SJCRH30 (cell line): ENCODE measurements around the gene EPHB2. TPM values are rescaled to one million over a fixed set of nuclear protein-coding genes. Genes with fewer than 3 reads are reported as not detected.
"Not testable (repeated sequence)": the region's sequence is repeated elsewhere in the genome, so short reads cannot be mapped to it uniquely, and the experiment has no call there.

Experiments
- DNase-seq, 2 experiments: peaks; one replicate each; pipeline ENCODE4 v3.0.0-alpha.2; 2015 to 2020
- H3K27ac ChIP-seq: fragments of 250-450 bp; sonication (Bioruptor Pico); 2 replicates; pipeline ENCODE4 v1.5.1; 2020; ENCODE audit warnings: mild to moderate bottlenecking, moderate library complexity
- H3K27me3 ChIP-seq: fragments of 250-450 bp; sonication (Bioruptor Pico); 2 replicates; pipeline ENCODE4 v1.5.1; 2020; ENCODE audit warnings: mild to moderate bottlenecking, moderate library complexity
- H3K36me3 ChIP-seq: fragments of 250-450 bp; sonication (Bioruptor Pico); 2 replicates; pipeline ENCODE4 v1.5.1; 2020; ENCODE audit warnings: mild to moderate bottlenecking, moderate library complexity
- H3K4me1 ChIP-seq: fragments of 250-450 bp; sonication (Bioruptor Pico); 2 replicates; pipeline ENCODE4 v1.5.1; 2020; ENCODE audit warnings: mild to moderate bottlenecking, moderate library complexity
- H3K4me3 ChIP-seq: fragments of 250-450 bp; sonication (Bioruptor Pico); 2 replicates; pipeline ENCODE4 v1.5.1; 2020; ENCODE audit warnings: mild to moderate bottlenecking, moderate library complexity
- H3K9me3 ChIP-seq: fragments of 250-450 bp; sonication (Bioruptor Pico); replicated peaks from 2 replicates; pipeline ENCODE4 v1.5.1; 2020; ENCODE audit warnings: mild to moderate bottlenecking, moderate library complexity
- total RNA-seq: library from RNA; depleted of rRNA; stranded (reverse); fragments of >200 nt; shearing (Covaris generic); gene quantifications from 2 replicates; pipeline ENCODE4 v1.2.3, GENCODE V29; 2014

Gene EPHB2
- total RNA-seq, 1 experiment from 2014 or later, result 32.4 TPM

DNA sequence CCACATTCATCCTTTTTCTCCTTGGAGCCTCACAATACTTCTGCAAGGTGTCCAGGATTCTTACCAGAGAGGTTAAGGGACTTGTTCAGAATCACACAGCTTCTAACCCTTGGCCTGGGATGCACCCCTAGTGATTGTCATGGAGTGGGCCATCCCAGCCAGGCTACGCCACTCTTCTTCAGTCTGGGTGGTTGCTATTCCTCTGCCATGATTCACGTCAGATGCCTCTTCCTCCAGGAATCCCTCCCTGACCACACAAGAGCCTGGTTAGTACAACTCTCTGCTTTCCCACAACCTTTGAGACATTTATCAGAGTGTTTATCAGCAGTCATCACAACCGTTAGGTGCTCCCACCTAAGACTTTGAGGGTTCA lies 121.8 kb downstream of the EPHB2 start:
- Histone ChIP-seq H3K36me3 (no peaks in the 10 kb centered on the region), H3K9me3 (no peaks in the 10 kb centered on the region), H3K4me3 (no peak overlapping the region), H3K27ac (no peak overlapping the region), H3K4me1 (peaks cover 2% of the 10 kb centered on the region; the same call in 1 of the 2 replicates), H3K27me3 (no peaks in the 10 kb centered on the region)
- DNase-seq, result no peak

DNA sequence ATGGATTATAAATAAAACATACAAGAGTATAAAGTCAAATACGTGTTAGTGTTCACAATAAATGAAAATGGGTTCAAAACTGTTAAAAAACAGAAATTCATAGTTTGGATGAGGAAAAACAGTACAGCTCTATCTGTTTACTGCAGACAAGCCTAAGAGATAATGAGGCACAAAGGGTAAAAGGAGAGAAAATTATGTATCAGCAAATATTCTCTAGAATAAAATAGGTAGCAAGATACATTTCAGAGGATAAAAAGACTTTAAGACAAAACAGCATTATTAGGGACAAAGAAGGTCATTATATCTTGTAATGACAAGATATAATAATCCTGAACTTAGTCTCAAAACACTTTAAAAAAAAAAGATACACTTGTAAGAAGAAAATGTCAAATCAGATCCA lies 123.1 kb downstream of the EPHB2 start:
- Histone ChIP-seq H3K4me3 (no peak overlapping the region), H3K36me3 (no peaks in the 10 kb centered on the region), H3K4me1 (peaks cover 12% of the 10 kb centered on the region), H3K27me3 (no peaks in the 10 kb centered on the region), H3K27ac (no peak overlapping the region), H3K9me3 (no peaks in the 10 kb centered on the region)
- no peak for DNase-seq

GRCh38 chr1:22834420-22834819 lies 123.8 kb downstream of the EPHB2 start:
- H3K36me3 ChIP-seq, H3K4me3 ChIP-seq, H3K9me3 ChIP-seq, H3K27me3 ChIP-seq, H3K27ac ChIP-seq, DNase-seq: not testable (repeated sequence)
- H3K4me1 ChIP-seq, result peaks cover 18% of the 10 kb centered on the region

GRCh38 chr1:22835636-22836319 lies 125.1 kb downstream of the EPHB2 start:
- no peak for DNase-seq
- H3K4me3 ChIP-seq, result no peak overlapping the region
- no peaks in the 10 kb centered on the region for H3K27me3 ChIP-seq
- no peak overlapping the region for H3K27ac ChIP-seq
- no peaks in the 10 kb centered on the region for H3K36me3 ChIP-seq
- H3K4me1 ChIP-seq, result peaks cover 18% of the 10 kb centered on the region
- no peaks in the 10 kb centered on the region for H3K9me3 ChIP-seq

GRCh38 chr1:22836850-22837249 lies 126.2 kb downstream of the EPHB2 start:
- DNase-seq, result no peak
- no peak overlapping the region for H3K4me3 ChIP-seq
- H3K36me3 ChIP-seq, result no peaks in the 10 kb centered on the region
- H3K27me3 ChIP-seq, result no peaks in the 10 kb centered on the region
- H3K9me3 ChIP-seq, result no peaks in the 10 kb centered on the region
- H3K4me1 ChIP-seq, result peaks cover 24% of the 10 kb centered on the region
- no peak overlapping the region for H3K27ac ChIP-seq

DNA sequence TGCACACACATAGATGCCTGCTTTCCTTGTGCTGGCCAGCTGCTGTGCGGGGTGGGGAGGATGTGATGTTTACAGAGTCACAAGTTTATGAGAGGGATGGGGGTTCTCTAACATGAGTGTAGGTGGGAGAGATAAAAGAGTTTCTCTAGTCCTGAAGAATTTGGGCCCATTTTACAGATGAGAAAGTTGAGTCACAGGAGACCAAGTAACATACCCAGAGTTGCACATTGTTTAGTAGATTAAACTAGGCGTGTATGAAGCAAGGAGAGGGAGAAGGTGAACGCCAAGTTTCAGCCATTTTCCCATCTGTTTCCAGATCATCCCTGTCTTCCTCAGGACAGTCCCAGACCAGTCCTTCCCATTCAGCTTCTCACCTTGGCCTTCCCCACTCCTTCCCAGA lies 126.7 kb downstream of the EPHB2 start:
- no peaks in the 10 kb centered on the region for H3K27me3 ChIP-seq
- no peak overlapping the region for H3K4me3 ChIP-seq
- H3K27ac ChIP-seq, result no peak overlapping the region
- no peak for DNase-seq
- H3K9me3 ChIP-seq, result no peaks in the 10 kb centered on the region
- no peaks in the 10 kb centered on the region for H3K36me3 ChIP-seq
- peaks cover 22% of the 10 kb centered on the region for H3K4me1 ChIP-seq

GRCh38 chr1:22838965-22839364 lies 128.3 kb downstream of the EPHB2 start:
- Histone ChIP-seq H3K36me3 (no peaks in the 10 kb centered on the region), H3K27me3 (no peaks in the 10 kb centered on the region), H3K27ac (no peak overlapping the region), H3K4me3 (no peak overlapping the region), H3K9me3 (no peaks in the 10 kb centered on the region), H3K4me1 (peaks cover 22% of the 10 kb centered on the region)
- peak; percentile 28 to 63 for DNase-seq

GRCh38 chr1:22839806-22840205 lies 129.2 kb downstream of the EPHB2 start:
- no peak overlapping the region for H3K27ac ChIP-seq
- H3K4me3 ChIP-seq, result no peak overlapping the region
- H3K36me3 ChIP-seq, result no peaks in the 10 kb centered on the region
- no peaks in the 10 kb centered on the region for H3K27me3 ChIP-seq
- peaks cover 22% of the 10 kb centered on the region for H3K4me1 ChIP-seq
- no peak for DNase-seq
- H3K9me3 ChIP-seq, result no peaks in the 10 kb centered on the region

- Histone ChIP-seq H3K27ac (no peak overlapping the region), H3K4me1 (peaks cover 22% of the 10 kb centered on the region), H3K9me3 (no peaks in the 10 kb centered on the region), H3K36me3 (no peaks in the 10 kb centered on the region), H3K27me3 (no peaks in the 10 kb centered on the region), H3K4me3 (no peak overlapping the region)
- DNase-seq, result no peak
These were observed 130.5 kb downstream of the EPHB2 start for GRCh38 chr1:22841142-22841541.

DNA sequence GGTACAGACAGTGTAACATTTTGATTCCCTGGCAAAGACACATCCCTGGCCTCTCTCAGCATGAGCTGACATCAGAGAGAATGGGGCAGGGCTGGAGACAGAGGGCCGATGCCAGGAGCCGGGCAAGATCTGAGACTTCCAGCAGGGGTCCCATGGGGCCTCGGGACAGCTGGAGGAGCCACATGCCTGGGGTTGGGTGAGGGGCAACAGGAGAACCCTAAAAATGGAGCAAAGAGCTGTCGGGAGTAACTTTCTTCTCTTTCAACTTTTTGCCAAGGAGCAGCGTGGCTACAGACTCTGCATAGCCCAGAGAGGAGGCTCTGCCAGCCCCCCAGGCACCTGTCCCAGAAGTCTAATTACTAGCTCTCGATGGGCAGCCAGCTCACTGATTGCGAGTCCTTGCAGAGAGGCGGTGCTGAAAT lies 131.2 kb downstream of the EPHB2 start:
- peak; percentile 39 to 49 for DNase-seq
- Histone ChIP-seq H3K27me3 (no peaks in the 10 kb centered on the region), H3K9me3 (no peaks in the 10 kb centered on the region), H3K36me3 (no peaks in the 10 kb centered on the region), H3K4me3 (no peak overlapping the region), H3K27ac (no peak overlapping the region), H3K4me1 (peaks cover 22% of the 10 kb centered on the region)

GRCh38 chr1:22843441-22844183 lies 133.0 kb downstream of the EPHB2 start:
- not testable (repeated sequence) for DNase-seq, H3K9me3 ChIP-seq, H3K27me3 ChIP-seq, H3K27ac ChIP-seq, H3K36me3 ChIP-seq, H3K4me3 ChIP-seq
- peaks cover 11% of the 10 kb centered on the region for H3K4me1 ChIP-seq

- no peaks in the 10 kb centered on the region for H3K9me3 ChIP-seq
- no peak overlapping the region for H3K4me3 ChIP-seq
- no peak for DNase-seq
- H3K4me1 ChIP-seq, result peaks cover 5% of the 10 kb centered on the region; the same call in 1 of the 2 replicates
- no peak overlapping the region for H3K27ac ChIP-seq
- no peaks in the 10 kb centered on the region for H3K27me3 ChIP-seq
- no peaks in the 10 kb centered on the region for H3K36me3 ChIP-seq
These were observed 134.0 kb downstream of the EPHB2 start for GRCh38 chr1:22844621-22845020.

GRCh38 chr1:22845398-22845935 lies 134.8 kb downstream of the EPHB2 start:
- H3K36me3 ChIP-seq, result no peaks in the 10 kb centered on the region
- DNase-seq, result no peak
- H3K27ac ChIP-seq, result no peak overlapping the region
- no peaks in the 10 kb centered on the region for H3K27me3 ChIP-seq
- no peak overlapping the region for H3K4me3 ChIP-seq
- H3K9me3 ChIP-seq, result no peaks in the 10 kb centered on the region
- peaks cover 5% of the 10 kb centered on the region; the same call in 1 of the 2 replicates for H3K4me1 ChIP-seq

DNA sequence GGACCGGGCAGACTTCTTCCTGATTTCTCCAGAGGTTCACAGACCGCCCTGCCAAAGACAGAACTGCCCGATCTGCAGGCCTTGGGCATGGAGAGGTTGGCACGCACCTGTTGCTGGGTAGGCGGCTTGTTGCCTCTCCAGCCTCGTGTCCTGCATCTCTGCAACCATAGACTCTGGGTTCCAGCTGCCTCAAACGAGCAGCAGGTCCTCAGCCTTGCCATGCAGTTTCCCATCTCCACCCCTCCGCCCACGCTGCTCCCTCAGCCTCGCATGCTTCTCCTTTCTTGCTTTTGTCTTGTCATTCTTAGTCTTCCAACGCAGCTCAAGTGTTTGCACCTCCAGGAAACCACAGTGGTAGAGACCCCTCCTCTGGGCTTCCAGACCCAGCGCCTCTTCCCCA lies 135.8 kb downstream of the EPHB2 start:
- no peak for DNase-seq
- Histone ChIP-seq H3K4me1 (peaks cover 3% of the 10 kb centered on the region; the same call in 1 of the 2 replicates), H3K4me3 (no peak overlapping the region)

DNA sequence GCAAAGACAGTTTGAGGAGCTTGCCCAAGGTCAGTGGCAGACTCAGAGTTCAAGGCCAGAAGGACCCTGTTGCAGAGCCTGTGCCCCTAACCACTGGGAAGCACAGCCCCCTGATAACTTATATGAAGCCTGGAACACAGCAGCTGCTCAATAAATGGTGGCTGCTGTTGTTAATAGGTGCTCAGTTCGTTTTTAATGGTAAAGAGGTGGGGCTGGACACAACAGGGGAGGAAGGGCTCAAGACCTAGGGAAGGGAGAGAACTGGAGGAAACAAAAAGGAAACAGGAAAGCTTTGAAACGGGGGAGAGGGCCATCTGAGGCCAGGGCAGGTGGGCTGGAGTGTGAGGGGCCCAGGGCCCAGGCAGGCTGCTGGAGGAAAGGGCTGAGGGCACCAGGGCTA lies 136.6 kb downstream of the EPHB2 start:
- no peak for DNase-seq
- H3K4me1 ChIP-seq, result no peaks in the 10 kb centered on the region
- H3K36me3 ChIP-seq, result no peaks in the 10 kb centered on the region
- H3K27ac ChIP-seq, result no peak overlapping the region
- no peaks in the 10 kb centered on the region for H3K9me3 ChIP-seq
- no peaks in the 10 kb centered on the region for H3K27me3 ChIP-seq
- H3K4me3 ChIP-seq, result no peak overlapping the region

More for the DNA sequence above, 135.8 kb downstream of the EPHB2 start:
- H3K9me3 ChIP-seq, result no peaks in the 10 kb centered on the region
- no peak overlapping the region for H3K27ac ChIP-seq
- no peaks in the 10 kb centered on the region for H3K36me3 ChIP-seq
- H3K27me3 ChIP-seq, result no peaks in the 10 kb centered on the region
